H1 (cell line): ENCODE results near the gene CCDC71L. TPM values are rescaled to one million over a fixed set of nuclear protein-coding genes. Genes with fewer than 3 reads are reported as not detected.

Experiments
- RFX5 ChIP-seq: IDR thresholded peaks from 2 replicates; pipeline ENCODE4 v1.6.1; 2011; ENCODE audit warnings: low read depth, low read length, improper control_type of control experiment, borderline replicate concordance
- SRF ChIP-seq: IDR thresholded peaks from 2 replicates; pipeline ENCODE4 v1.6.1; 2011; ENCODE audit warnings: mild to moderate bottlenecking, low read depth, low read length, moderate library complexity
- polyA plus RNA-seq, 7 experiments: library from polyadenylated mRNA; depleted of rRNA in 3 of 7; stranded (reverse) in 5 of 7; unstranded in 2 of 7; fragments of >200 nt in 5 of 7; fragments of 200-250 nt in 2 of 7; gene quantifications; 1 replicate in 5 of 7; 2 replicates in 1 of 7; 4 replicates in 1 of 7; pipeline versions ENCODE4 v1.2.1 to v1.2.3, GENCODE V29; 2011 to 2013; ENCODE audit warnings: missing spikeins in 2 of 7, mixed read lengths in 2 of 7
- total RNA-seq: library from RNA; stranded (reverse); fragmentation: NEBNext Ultra II Directional; extraction: Animal tissue kit (Norgen Biotek cat#: 25700); gene quantifications from 2 replicates; pipeline ENCODE4 v1.2.1, GENCODE V29; 2021
- TF ChIP-seq, protein P1 (sequence below): fragments of 300-600 bp; sonication (generic); IDR thresholded peaks from 2 replicates; pipeline ENCODE4 v1.7.1; 2012; ENCODE audit warnings: low read length, moderate library complexity, mild to moderate bottlenecking, inconsistent platforms; ENCODE audit not compliant: insufficient replicate concordance

The CCDC71L gene
- total and polyA plus RNA-seq, 2 of the 8 experiments (the other 6 are each of a cell fraction or from before 2014, with no cell fraction given), result 12.5 to 16.7 TPM

DNA sequence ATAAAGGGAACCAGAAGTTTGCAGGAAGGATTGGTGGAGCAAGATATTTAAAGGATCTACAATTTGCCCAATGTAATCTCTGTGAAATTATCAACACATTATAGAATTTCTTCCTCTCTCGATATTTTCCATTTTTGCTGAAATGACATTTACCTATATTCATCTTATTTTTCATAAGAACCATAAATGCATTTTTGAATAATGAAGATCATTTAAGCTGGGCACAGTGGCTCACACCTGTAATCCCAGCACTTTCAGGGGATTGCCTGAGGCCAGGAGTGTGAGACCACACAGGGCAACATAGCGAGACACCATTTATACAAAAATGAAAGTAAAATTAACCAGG, 37.7 kb downstream of the CCDC71L start (continued):
- TF ChIP-seq, protein P1, sequence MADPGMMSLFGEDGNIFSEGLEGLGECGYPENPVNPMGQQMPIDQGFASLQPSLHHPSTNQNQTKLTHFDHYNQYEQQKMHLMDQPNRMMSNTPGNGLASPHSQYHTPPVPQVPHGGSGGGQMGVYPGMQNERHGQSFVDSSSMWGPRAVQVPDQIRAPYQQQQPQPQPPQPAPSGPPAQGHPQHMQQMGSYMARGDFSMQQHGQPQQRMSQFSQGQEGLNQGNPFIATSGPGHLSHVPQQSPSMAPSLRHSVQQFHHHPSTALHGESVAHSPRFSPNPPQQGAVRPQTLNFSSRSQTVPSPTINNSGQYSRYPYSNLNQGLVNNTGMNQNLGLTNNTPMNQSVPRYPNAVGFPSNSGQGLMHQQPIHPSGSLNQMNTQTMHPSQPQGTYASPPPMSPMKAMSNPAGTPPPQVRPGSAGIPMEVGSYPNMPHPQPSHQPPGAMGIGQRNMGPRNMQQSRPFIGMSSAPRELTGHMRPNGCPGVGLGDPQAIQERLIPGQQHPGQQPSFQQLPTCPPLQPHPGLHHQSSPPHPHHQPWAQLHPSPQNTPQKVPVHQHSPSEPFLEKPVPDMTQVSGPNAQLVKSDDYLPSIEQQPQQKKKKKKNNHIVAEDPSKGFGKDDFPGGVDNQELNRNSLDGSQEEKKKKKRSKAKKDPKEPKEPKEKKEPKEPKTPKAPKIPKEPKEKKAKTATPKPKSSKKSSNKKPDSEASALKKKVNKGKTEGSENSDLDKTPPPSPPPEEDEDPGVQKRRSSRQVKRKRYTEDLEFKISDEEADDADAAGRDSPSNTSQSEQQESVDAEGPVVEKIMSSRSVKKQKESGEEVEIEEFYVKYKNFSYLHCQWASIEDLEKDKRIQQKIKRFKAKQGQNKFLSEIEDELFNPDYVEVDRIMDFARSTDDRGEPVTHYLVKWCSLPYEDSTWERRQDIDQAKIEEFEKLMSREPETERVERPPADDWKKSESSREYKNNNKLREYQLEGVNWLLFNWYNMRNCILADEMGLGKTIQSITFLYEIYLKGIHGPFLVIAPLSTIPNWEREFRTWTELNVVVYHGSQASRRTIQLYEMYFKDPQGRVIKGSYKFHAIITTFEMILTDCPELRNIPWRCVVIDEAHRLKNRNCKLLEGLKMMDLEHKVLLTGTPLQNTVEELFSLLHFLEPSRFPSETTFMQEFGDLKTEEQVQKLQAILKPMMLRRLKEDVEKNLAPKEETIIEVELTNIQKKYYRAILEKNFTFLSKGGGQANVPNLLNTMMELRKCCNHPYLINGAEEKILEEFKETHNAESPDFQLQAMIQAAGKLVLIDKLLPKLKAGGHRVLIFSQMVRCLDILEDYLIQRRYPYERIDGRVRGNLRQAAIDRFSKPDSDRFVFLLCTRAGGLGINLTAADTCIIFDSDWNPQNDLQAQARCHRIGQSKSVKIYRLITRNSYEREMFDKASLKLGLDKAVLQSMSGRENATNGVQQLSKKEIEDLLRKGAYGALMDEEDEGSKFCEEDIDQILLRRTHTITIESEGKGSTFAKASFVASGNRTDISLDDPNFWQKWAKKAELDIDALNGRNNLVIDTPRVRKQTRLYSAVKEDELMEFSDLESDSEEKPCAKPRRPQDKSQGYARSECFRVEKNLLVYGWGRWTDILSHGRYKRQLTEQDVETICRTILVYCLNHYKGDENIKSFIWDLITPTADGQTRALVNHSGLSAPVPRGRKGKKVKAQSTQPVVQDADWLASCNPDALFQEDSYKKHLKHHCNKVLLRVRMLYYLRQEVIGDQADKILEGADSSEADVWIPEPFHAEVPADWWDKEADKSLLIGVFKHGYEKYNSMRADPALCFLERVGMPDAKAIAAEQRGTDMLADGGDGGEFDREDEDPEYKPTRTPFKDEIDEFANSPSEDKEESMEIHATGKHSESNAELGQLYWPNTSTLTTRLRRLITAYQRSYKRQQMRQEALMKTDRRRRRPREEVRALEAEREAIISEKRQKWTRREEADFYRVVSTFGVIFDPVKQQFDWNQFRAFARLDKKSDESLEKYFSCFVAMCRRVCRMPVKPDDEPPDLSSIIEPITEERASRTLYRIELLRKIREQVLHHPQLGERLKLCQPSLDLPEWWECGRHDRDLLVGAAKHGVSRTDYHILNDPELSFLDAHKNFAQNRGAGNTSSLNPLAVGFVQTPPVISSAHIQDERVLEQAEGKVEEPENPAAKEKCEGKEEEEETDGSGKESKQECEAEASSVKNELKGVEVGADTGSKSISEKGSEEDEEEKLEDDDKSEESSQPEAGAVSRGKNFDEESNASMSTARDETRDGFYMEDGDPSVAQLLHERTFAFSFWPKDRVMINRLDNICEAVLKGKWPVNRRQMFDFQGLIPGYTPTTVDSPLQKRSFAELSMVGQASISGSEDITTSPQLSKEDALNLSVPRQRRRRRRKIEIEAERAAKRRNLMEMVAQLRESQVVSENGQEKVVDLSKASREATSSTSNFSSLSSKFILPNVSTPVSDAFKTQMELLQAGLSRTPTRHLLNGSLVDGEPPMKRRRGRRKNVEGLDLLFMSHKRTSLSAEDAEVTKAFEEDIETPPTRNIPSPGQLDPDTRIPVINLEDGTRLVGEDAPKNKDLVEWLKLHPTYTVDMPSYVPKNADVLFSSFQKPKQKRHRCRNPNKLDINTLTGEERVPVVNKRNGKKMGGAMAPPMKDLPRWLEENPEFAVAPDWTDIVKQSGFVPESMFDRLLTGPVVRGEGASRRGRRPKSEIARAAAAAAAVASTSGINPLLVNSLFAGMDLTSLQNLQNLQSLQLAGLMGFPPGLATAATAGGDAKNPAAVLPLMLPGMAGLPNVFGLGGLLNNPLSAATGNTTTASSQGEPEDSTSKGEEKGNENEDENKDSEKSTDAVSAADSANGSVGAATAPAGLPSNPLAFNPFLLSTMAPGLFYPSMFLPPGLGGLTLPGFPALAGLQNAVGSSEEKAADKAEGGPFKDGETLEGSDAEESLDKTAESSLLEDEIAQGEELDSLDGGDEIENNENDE, result no peak
- TF ChIP-seq SRF, result no peak
- TF ChIP-seq RFX5, result no peak
